Panc1 (cell line): ENCODE data around the gene ZNF765. TPM values are rescaled to one million over a fixed set of nuclear protein-coding genes. Genes with fewer than 3 reads are reported as not detected.

Experiments
- ATAC-seq: fragments of 200-7000 bp; cut with Tn5 transposase; 2 replicates; pipeline ENCODE4 v1.9.1; 2020; ENCODE audit warnings: mild to moderate bottlenecking, moderate library complexity
- BruUV-seq: library from RNA; stranded (reverse); fragments of 400-500 nt; replicated peaks from 2 replicates; lab custom pipeline; 2021; lab: Mats Ljungman, UMichigan
- CTCF ChIA-PET: fragments of 300-600 bp; sonication (Branson Sonifier 250); formaldehyde crosslinking; loops from one replicate; lab custom pipeline; 2022; ENCODE audit warnings: antibody characterized with exemption; lab: Charles Lee
- POLR2A ChIA-PET: fragments of 300-600 bp; sonication (Branson Sonifier 250); formaldehyde crosslinking; loops from one replicate; lab custom pipeline; 2022; ENCODE audit warnings: antibody characterized with exemption; lab: Charles Lee
- DNase-seq: peaks from one replicate; pipeline ENCODE4 v3.0.0-alpha.2; 2010; ENCODE audit warnings: low read depth, low spot score
- H3K27ac ChIP-seq: 2 replicates; pipeline ENCODE4 v1.5.1; 2011; ENCODE audit warnings: mild to moderate bottlenecking, low read length, inconsistent platforms
- H3K27me3 ChIP-seq: fragments of 200-500 bp; sonication (Bioruptor generic); 2 replicates; pipeline ENCODE4 v1.6.0; 2014; ENCODE audit warnings: low read length, inconsistent platforms; ENCODE audit not compliant: control insufficient read depth, insufficient read depth
- H3K36me3 ChIP-seq: fragments of 200-500 bp; sonication (Bioruptor generic); 2 replicates; pipeline ENCODE4 v1.5.1; 2014; ENCODE audit warnings: inconsistent platforms, mild to moderate bottlenecking, low read length, moderate library complexity; ENCODE audit not compliant: control insufficient read depth, insufficient read depth
- H3K4me1 ChIP-seq: 2 replicates; pipeline ENCODE4 v1.5.1; 2011; ENCODE audit warnings: inconsistent platforms, mild to moderate bottlenecking, low read length, moderate library complexity; ENCODE audit not compliant: control insufficient read depth, insufficient read depth
- H3K4me3 ChIP-seq, 2 experiments: 2 replicates each; pipeline ENCODE4 v1.5.1; 2011 to 2012; ENCODE audit warnings: low read depth in 2 of 2, low read length in 2 of 2, mild to moderate bottlenecking in 2 of 2, inconsistent platforms in 1 of 2, moderate library complexity in 1 of 2
- H3K9me3 ChIP-seq: fragments of 200-500 bp; sonication (Bioruptor generic); 2 replicates; pipeline ENCODE4 v1.5.1; 2014; ENCODE audit warnings: low read depth, mild to moderate bottlenecking, inconsistent platforms, low read length, moderate library complexity; ENCODE audit not compliant: control insufficient read depth, insufficient read depth
- CTCF ChIP-seq: fragments of 450-650 bp; IDR thresholded peaks from 2 replicates; pipeline ENCODE4 v1.5.1; 2017; ENCODE audit warnings: mild to moderate bottlenecking
- POLR2AphosphoS5 ChIP-seq: IDR thresholded peaks from 2 replicates; pipeline ENCODE4 v1.6.1; 2012; ENCODE audit warnings: mild to moderate bottlenecking, low read depth, low read length, moderate library complexity
- SIN3A ChIP-seq: IDR thresholded peaks from 2 replicates; pipeline ENCODE4 v1.6.1; 2012; ENCODE audit warnings: low read depth, mild to moderate bottlenecking, low read length, moderate library complexity, borderline replicate concordance; ENCODE audit not compliant: insufficient read depth
- TCF7L2 ChIP-seq: IDR thresholded peaks from 2 replicates; pipeline ENCODE4 v1.6.1; 2011; ENCODE audit warnings: mild to moderate bottlenecking, low read depth, low read length, inconsistent platforms
- in situ Hi-C: cut with HindIII; loops from 2 replicates; pipeline ENCODE4 v1.10.0; 2016; ENCODE audit warnings: low sequenced_read_pairs, low pct_unique_long_range_greater_than_20kb
- intact Hi-C: fragments of 100-400 bp; cut with micrococcal nuclease; formaldehyde crosslinking; loops from one replicate; pipeline ENCODE4 v1.10.0; 2022; ENCODE audit not compliant: unreplicated experiment
- total RNA-seq: library from RNA; stranded (reverse); gene quantifications from one replicate; pipeline ENCODE4 v1.2.1, GENCODE V29; 2021; ENCODE audit not compliant: unreplicated experiment
- TF ChIP-seq, protein P1 (sequence below), 2 experiments: IDR thresholded peaks; 2 replicates each; pipeline ENCODE4 v1.6.1; 2011 to 2012; ENCODE audit warnings: low read depth in 2 of 2, control low read depth in 1 of 2, low read length in 1 of 2, mild to moderate bottlenecking in 1 of 2, moderate library complexity in 1 of 2; ENCODE audit not compliant: insufficient read depth in 1 of 2

Gene ZNF765
- total RNA-seq, 1 experiment from 2014 or later = 15.3 TPM

DNA sequence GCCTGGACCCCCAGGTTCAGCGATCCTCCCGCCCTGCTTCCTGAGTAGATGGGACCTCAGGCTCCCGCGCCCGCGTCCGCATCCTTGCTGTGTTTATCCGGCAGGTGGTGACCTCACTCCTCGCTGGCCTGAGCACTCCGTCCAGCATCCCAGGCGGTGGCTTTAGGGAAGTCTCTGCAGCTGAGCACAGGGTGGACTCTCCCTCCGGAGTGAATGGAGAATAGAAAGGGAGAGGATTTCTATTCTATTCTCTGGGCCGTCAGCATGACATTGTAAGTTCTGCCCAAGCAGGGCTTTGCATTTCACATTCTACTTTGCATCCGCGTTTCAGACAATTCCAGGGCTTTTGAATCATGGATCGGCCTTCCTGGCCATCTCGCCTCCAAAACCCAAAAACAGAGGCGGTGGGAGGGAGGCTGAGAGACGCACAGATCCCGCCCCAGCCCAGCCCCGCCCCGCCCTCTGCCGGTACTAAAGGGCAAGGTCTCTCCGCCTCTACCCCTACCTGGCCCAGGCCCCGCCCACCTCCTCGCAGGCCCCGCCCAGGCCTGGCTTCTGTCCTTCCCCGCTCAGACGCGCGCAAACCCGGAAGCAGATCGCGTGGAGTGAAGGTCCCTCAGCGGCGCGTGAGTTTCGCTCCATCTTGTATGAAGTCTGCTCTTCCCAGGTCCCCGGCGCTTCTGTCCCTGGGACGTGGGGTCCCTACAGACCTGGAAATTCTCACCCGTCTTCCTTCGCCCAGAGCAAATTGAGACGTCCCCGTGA is 29.6 kb upstream of the ZNF765 start, which contains the start of gene ZNF525:
ZNF525 (plus strand) TSS at position 572 of the 765 bp plus-strand sequence. CDS start 6,577 bp downstream, outside the sequence.
- TF ChIP-seq SIN3A (0 out of 2 replicates have a peak, but pooled peaks have one; percentile 51), POLR2AphosphoS5 (peak; percentile 97), CTCF (peak; percentile 64), TCF7L2 (no peak)
- TF ChIP-seq, protein P1, sequence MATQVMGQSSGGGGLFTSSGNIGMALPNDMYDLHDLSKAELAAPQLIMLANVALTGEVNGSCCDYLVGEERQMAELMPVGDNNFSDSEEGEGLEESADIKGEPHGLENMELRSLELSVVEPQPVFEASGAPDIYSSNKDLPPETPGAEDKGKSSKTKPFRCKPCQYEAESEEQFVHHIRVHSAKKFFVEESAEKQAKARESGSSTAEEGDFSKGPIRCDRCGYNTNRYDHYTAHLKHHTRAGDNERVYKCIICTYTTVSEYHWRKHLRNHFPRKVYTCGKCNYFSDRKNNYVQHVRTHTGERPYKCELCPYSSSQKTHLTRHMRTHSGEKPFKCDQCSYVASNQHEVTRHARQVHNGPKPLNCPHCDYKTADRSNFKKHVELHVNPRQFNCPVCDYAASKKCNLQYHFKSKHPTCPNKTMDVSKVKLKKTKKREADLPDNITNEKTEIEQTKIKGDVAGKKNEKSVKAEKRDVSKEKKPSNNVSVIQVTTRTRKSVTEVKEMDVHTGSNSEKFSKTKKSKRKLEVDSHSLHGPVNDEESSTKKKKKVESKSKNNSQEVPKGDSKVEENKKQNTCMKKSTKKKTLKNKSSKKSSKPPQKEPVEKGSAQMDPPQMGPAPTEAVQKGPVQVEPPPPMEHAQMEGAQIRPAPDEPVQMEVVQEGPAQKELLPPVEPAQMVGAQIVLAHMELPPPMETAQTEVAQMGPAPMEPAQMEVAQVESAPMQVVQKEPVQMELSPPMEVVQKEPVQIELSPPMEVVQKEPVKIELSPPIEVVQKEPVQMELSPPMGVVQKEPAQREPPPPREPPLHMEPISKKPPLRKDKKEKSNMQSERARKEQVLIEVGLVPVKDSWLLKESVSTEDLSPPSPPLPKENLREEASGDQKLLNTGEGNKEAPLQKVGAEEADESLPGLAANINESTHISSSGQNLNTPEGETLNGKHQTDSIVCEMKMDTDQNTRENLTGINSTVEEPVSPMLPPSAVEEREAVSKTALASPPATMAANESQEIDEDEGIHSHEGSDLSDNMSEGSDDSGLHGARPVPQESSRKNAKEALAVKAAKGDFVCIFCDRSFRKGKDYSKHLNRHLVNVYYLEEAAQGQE (IDR thresholded peaks at IDR 0.05; ENCODE audit: insufficient read depth in 1 of 2, low read depth in 2 of 2, low read length in 1 of 2) = no peak
- ATAC-seq (peak; percentile 100), DNase-seq (peak; percentile 57)
- CTCF ChIA-PET = interaction anchor here (0.6 kb wide), 1 partner anchor 170 kb away, joined by 6 read pairs; no protein-coding TSS in a partner anchor
- Histone ChIP-seq H3K36me3 (no peaks in the 10 kb centered on the region), H3K9me3 (no peaks in the 10 kb centered on the region), H3K27ac (peak within 1 kb of the TSS; percentile 93), H3K27me3 (no peaks in the 10 kb centered on the region), H3K4me3 (peak within 1 kb of the TSS; percentile 87 to 91), H3K4me1 (peaks cover 3% of the 10 kb centered on the region)
- intact Hi-C loops = no loop called here
- POLR2A ChIA-PET = interaction anchor here (0.6 kb wide), 1 partner anchor 22 kb away, joined by 11 read pairs; no protein-coding TSS in a partner anchor
- in situ Hi-C loops = no loop called here
- TSS peak; percentile 71 for BruUV-seq

GRCh38 chr19:53365899-53366493 is 29.0 kb upstream of the ZNF765 start:
- TF ChIP-seq, protein P1 (IDR thresholded peaks at IDR 0.05; ENCODE audit: insufficient read depth in 1 of 2, low read depth in 2 of 2, low read length in 1 of 2) = no peak
- TF ChIP-seq SIN3A = 0 out of 2 replicates have a peak, but pooled peaks have one; percentile 25
- intact Hi-C loops = no loop called here
- H3K36me3 ChIP-seq = no peaks in the 10 kb centered on the region
- H3K9me3 ChIP-seq = no peaks in the 10 kb centered on the region
- H3K27ac ChIP-seq = peak overlapping the region; percentile 93
- POLR2A ChIA-PET = interaction anchor here (0.6 kb wide), 1 partner anchor 21 kb away, joined by 11 read pairs; no protein-coding TSS in a partner anchor
- in situ Hi-C loops = no loop called here
- BruUV-seq = TSS peak; percentile 83
- ATAC-seq = peak; percentile 81
- DNase-seq = no peak
- peaks cover 3% of the 10 kb centered on the region for H3K4me1 ChIP-seq
- H3K27me3 ChIP-seq = no peaks in the 10 kb centered on the region
- H3K4me3 ChIP-seq = peak overlapping the region; percentile 87 to 91
- CTCF ChIA-PET = interaction anchor here (0.6 kb wide), 1 partner anchor 1675 kb away, joined by 4 read pairs; no protein-coding TSS in a partner anchor
